NCI-H1694 treated with DMSO at 0.1 percent for 48 hours (cell line): Measurements from ENCODE around the gene PKNOX2.
A peak's percentile ranks its signal among the peaks of the same experiment; 100 is the strongest.

ENCODE experiments used
- DNase-seq: peaks from one replicate; lab custom pipeline; 2025; lab: John Stamatoyannopoulos, UW

Gene PKNOX2, protein sequence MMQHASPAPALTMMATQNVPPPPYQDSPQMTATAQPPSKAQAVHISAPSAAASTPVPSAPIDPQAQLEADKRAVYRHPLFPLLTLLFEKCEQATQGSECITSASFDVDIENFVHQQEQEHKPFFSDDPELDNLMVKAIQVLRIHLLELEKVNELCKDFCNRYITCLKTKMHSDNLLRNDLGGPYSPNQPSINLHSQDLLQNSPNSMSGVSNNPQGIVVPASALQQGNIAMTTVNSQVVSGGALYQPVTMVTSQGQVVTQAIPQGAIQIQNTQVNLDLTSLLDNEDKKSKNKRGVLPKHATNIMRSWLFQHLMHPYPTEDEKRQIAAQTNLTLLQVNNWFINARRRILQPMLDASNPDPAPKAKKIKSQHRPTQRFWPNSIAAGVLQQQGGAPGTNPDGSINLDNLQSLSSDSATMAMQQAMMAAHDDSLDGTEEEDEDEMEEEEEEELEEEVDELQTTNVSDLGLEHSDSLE

DNA sequence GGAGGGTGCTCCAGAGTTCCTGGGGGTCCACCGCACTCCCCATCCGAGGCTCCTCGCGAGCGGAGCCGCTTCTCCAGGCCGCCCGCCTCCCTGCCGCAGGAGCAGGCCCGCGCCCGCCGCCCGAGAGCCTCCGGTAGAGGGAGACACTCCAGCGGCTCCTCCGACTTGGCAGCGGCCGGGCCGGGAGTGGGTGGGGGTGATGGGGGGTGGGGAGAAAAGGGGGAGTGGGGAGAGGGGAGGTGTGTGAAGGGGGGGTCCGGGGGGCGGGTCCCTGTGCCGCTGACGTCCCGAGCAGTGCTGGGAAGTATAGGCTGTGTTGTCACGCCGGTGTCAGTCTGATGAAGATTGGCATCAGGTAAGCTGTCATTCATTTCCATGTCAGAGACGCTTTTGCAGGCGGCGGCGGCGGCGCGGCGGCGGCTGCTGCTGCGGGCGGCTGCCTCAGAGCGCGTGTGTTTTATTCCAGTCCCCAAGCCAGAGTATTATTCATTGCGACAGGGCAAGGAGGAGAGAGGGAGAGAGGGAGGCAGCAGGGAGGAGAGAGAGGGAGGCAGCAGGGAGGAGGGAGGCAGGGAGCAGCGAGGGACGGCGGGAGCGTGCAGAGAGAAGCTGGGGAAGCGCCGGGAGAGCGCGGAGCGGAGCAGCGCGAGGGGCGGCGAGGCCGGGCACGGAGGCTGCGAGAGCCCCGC, at the start of gene PKNOX2:
TSS of gene PKNOX2 (plus strand) at position 330 of the 689 bp plus-strand sequence. CDS start 186,555 bp downstream, outside the sequence.
- DNase-seq: peak; percentile 18

DNA sequence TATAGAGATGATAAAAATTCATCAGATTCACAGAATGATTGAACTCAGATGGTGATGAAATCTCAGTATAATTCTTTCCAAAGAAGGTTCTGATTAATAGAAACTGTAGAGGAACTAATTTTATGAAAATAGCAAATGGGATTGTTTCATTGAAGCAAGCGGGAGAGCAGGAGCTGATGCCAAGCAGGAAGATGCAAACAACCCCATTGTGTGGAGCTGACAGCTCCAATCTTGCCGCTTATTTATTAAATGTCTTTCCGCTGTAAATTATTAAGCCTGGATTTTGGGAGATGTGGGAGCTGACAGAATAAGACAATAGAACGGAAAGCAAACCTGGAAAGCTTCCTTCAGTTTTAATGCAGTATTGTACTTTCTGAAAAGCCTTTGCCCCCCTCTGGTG, 47.1 kb upstream of the PKNOX2 start:
- no peak for DNase-seq

DNA sequence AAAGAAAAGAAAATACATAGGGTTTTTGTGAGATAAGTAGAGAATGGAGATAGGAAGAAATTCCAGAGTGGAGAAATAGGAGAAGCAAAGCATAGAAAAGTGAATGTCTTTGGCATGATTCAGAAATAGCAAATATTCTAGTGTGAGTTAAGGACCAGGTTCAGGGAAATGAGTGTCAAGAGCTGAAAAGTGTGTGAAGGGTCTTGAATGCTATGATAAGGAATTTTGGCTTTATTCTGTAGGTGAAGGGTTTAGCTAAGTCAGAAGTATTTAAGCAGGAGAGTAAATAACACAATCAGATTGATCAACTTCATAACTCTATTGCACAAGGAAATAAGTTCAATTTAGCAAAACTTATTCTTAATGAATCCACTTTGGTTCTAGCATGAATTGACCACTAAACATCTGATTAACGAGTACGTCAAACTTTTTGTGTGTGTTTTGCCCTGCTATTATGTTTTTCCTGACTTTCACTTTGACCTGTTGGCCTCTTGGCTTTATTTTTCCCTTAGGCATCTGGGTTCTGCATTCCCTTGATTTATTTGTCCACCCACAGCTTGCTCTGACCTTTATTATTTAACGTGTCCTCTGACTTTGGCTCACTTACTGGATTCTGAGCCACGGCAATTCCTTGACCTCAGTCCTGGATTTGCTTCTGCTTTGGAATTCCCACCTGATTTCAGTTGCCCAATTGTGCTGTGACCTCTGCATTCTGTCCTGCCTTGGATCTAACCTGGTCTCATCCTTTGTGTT, 41.2 kb upstream of the PKNOX2 start:
- no peak for DNase-seq

DNA sequence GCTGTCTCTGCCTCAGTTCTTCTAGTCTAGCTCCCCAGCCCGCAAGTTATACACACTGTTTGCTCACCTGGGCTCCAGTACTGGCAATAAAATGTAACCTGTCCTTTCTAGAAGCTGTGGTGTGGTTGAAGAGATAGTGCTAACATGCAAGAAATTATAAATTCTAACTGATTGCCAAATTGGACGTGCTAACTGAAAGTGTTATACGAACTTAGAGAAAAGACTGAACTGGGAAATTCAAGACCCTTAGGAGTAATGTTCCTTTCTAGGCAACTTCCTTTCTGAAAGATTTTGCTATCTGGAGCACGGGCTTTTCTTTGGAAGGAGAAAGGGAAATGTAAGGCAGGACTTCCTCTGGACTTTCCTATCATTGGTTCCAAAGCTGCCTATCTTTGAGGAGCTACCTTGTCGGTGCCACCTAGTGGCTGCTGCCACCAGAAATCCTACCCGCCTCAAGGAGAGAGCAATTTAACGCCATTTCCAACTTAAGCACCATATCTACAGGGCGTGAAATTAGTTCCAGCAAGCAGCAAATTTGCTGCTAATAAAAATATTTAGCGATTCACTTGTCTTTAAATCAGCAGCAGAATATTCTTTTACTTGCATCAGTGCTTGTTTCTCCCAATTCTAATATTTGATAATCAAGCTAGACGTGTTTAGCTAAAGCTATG, 40.5 kb upstream of the PKNOX2 start:
- no peak for DNase-seq

DNA sequence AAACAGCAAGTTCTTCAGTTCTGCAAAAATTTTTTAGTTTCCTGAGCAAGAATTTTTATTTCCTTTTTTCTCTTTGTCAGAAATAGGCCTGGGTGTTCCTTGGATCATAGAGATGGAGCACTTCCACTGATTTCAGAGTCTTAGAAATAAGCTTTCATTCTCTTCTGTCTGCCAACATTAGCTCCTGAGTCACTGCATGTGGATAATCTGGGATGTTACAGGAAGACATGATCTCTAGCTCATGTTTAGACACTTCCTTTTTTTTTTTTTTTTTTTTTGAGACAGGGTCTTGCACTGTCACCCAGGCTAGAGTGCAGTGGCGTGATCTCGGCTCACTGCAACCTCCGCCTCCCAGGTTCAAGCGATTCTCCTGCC, 39.9 kb upstream of the PKNOX2 start:
- DNase-seq: no peak

DNA sequence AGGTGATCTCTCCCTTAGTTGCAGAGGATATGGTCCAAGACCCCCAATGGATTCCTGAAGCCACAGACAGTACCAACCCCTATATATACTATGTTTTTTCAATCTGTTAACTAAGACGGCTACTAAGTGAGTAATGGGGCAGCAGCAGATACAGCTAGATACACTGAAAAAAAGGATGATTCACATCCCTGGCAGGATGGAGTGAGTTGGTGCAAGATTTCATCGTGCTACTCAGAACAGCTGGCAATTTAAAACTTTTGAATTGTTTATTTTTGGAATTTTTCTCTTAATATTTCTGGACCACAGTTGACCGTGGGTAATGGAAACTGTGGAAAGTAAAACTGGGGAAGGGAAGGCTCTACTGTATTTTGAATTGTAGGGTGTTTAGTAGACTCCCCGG, 36.1 kb upstream of the PKNOX2 start:
- no peak for DNase-seq

DNA sequence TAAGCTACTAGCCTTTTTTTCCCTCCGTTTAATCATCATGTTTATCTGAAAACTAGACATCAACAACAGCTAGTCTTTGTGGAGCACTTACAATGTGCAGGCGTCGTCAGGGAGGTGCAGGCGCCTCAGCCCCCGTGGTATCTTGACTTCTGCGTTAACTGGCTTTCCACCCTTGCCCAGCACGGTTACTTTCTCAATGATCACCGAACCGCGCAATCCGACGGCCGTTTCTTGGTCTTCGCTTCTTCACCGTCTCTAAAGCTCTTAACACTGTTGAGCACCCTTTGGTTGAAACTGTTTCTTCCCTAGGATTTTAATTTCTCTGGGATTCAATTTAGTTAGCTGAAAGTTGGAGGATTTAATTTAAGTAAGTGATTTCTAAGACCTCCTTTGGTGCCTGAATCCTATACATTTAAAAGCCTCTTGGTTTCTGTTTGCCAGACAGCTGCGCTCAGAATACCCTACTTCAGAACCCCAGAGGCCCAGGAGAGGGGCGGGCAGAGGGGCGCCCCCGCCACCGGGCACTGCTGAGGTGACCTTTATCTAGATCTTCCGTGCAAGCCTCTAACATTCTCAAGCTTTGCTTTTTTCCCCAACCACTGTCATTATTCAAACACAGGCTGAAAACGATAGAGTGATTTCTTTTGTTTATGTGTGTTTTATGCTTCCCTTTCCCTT, 35.1 kb upstream of the PKNOX2 start:
- DNase-seq: no peak

DNA sequence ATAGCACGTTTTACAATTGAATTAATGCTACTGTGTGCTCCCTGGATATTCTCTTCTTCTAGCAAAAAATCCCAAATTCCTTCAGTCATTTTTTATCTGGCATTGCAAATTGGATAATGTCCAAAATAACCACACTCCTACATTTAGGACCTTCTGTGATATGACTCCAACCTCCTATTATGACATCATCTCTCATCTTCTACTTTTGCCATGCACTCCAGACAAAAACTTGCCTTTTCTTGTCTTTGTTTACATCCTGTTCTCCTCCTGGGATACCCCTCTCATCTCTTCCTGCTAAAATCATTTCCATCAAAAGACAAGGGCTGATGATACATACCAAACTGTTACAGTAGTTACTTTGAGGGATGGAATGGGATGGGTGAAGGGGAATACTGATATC, 32.5 kb upstream of the PKNOX2 start:
- DNase-seq: no peak

DNA sequence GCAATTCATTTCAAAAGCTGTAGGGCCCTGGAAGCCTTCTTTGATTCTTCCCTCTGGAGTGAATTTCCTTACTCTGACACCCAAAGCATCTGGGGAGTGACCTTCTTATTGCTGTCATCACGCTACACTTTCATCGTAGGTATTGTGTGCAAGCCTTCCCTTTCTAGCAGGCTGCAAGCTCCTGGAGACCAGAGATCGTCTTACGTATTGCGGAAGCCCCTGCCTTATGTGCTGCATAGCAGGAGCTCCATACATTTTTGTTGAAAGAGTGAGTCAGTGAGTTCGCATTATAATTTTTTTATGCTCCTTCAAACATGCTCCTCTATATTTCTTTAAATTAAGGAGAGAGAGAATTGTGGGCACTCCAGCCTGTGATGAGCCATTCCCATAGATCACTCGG, 32.0 kb upstream of the PKNOX2 start:
- no peak for DNase-seq

DNA sequence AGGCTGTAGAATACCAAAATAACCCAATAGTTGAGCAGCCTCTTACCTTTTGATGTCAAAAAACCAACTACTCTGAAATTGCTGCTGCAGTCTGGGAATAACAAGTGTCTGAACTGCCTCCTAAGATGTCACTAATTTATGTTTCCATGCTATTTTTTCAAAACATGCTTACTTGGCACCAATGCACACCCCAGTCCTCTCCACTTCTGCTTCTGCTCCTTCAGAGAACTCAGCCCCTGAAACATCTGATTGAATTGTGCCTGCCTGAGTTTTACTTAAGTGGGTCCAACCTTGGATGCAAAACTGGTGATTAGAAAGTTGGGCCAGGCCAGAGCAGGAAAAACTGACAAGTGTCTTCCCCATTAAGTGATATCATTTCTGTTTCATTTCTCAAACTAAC, 28.6 kb upstream of the PKNOX2 start:
- no peak for DNase-seq

DNA sequence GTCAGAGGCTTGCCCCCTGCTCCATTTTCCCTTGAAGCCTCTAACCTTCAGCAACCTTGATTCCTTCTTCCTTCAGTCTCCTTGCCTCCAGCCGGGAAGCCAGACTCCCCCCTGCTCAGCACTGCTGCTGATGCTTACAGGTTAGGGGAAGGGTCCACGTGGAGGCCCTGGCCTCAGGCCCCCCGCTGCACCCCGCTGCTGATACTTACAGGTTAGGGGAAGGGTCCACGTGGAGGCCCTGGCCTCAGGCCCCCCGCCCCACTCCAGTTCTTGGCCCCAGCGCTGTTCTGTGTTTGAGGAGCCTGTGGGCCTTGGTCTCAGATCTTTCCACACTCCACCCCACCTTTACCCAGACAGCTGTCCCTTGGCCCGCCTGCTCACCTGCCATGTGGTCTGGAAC, 25.6 kb upstream of the PKNOX2 start:
- DNase-seq: no peak

DNA sequence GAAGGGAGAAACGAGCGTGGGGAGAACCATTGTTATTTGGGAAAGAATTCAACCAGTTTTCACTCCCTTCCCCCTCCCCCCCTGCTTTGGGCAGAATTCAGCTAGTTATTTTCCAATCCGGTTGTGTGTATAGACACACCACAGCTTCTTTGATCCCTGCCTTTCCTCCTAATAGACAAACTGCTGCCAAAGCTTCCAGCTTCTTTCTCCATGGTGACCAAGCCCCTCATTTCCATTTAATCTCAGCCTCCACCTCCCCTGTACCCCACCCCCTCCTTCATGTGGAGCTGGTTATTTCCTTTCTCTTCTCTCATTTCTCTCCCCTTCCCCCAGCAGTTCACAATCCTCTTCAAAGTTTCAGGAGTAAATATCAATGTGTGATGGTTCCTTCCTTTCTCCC, 24.8 kb upstream of the PKNOX2 start:
- DNase-seq: no peak

DNA sequence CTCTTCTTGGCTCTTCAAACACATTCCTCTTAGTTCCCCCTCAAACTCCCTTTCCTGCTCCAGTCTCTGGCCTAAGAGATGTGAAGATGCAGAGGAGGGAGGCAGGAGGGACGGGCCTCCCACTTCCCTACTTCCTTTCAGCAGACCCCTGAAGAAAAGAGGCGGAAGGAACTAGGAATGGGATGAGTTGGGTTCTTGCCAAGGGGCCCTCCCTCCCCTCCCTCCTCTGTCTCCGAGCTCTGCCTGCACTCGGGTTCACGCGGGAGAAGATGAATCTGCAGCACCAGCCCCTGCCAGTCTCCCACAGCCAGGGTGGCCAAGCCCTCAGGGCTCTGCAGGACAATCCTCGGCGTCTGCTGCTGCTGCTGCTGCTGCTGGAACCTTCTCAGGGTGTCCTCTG, 24.3 kb upstream of the PKNOX2 start:
- no peak for DNase-seq

DNA sequence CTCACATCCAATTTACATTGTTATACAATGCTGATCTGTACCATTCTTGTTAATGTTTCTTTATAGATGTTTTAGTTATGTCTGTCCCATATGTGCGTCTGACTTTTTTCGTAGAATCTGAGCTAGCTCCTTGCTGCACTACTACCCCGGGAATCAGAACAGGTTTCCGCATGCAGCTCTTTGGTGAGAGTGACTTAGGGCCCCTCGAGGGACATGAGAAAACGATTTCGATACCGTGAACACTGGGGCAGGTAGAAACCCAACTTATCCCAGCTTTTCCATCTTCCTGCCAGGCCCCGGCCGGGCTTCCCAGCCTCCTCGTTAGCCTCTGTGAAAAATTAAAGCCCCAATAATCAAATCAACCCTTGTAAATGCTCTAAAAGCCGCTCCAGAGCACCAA, 23.4 kb upstream of the PKNOX2 start:
- DNase-seq: no peak

DNA sequence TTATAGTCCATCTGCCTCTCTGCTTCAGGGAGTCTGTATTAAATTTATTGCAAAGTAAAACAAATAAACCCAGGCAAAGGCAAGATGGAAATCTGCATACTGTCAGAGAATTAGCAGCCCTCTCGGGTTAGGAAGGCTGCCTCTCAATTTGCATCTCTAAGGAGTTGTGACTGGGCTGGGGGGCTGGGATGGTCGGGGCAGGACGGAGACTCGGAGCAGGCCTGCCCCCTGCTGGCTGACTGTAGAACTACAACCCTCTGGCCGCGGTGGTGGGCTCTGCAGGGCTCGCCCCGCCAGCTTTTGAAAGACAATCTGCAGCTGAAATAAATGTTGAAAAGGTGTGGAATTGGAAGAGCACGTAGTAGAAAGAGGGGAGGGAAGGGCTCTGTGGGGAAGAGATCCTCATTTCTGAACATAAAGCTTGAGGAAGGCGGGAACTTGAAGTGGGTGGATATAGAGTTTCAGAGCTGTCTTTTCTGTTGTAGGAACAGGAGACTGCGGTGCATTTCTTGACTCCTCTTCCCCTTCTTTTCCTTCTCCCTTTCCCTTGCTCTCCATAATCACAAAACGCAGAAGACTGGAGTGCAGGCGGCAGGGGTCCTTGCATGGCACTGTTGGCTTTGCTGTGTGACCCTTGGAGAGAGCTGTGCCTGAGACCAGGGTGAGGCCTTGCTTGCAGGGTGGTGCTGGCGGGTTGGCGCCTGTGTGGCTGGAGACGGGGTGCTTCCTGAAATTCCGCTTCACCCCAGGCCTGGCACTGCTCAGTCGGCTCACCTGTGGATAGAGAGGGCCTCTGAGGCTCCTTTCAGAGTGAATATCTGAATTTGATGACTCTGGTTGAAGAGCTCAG, 22.6 kb upstream of the PKNOX2 start:
- no peak for DNase-seq

DNA sequence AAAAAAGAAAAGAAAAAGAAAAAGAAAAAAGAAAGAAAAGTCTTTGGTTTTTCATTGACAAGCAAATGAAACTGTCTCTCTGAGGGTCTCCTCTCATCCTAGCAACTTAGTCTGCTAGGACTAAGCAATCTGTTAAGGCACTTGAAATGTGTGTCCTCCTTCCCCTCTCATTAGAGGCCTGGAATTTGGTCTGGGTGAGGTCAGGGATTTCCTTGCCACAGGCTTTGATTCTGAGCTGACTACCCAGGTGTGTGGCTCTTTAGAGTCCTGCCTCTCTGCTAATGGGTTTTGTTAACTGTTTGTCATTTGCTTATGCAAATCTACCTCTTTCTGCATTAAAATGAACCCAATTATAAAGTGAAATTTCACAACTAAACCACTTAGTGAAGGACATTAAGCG, 18.3 kb upstream of the PKNOX2 start:
- DNase-seq: no peak

DNA sequence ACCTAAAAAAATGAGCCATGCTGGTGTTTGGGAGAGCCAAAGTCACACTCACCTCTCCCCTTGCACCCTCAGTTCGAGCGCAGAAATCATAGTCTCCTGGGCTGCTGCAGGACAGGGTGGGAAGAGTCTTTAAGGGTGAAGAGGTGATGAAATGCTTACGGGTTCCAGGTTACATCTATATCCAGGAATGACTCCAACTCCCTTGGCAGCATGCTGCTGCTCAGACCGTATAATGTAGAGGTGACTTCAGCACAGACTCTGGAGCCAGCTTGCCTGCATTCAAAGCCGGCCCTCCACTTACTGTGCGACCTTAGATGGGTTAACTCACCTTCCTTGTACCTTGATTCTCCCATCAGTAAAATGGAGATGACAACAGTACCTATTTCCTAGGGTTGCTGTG, 17.3 kb upstream of the PKNOX2 start:
- DNase-seq: no peak

DNA sequence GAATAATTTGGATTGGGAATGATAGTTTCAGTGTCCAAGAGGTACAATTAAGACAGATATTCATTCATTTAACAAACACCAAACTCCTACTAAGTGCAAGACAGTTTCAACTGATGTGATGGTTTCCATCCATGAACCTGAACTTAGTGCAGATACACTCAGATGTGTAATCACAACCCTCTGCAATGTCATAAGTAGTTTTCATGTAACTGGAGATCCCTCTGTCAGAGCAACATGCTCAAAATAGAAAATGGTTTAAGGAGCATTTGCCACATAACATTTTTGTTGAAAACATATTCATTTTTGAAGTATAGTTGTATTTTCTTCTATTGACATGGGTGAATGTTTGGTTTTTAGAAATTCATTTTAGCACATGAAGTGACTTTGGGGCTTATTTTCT, 16.5 kb upstream of the PKNOX2 start:
- no peak for DNase-seq

DNA sequence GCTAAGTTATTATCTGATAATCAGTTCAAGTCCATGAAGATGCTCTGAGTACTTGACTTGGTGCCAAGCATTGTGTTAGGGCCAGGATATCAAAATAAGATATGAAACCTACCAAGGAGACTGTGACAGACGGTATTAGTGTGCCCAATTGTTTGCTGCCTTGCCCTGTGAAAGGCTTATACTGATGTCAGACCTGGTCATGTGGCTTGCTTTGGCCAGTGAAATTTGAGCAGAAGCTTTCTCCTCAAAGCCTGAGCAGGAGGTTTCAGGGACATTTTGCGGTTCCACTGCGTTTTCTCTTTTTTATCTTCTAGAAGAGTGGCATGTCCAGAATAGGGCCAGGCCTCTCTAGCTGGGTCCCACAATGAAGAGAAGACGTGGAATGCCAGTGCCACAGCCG, 15.8 kb upstream of the PKNOX2 start:
- no peak for DNase-seq

DNA sequence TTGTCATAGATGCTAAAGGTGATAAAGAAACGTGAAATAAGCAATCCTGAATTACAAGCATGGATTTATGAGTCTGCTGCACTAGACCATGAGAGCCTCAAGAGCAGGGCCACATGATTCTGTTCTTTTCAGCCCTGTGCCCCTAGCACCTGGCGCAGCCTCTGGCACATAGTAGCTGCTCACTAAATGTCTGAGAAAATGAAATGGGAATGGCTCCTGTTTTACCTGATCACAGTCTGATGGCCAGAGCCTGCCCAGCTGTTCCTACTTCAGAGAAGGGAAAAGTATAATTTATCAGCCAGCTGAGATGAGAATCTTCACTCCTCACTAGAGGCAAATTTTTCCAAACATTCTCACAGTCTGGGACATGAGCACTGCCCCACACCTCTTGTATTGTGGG, 10.7 kb upstream of the PKNOX2 start:
- no peak for DNase-seq
